Measurements from ENCODE around the gene CENPP. TPM values are rescaled to one million over a fixed set of nuclear protein-coding genes. Genes with fewer than 3 reads are reported as not detected.
A peak's percentile ranks its signal among the peaks of the same experiment; 100 is the strongest.

Gene CENPP
- total RNA-seq, 1 donor from 2014 or later, result 6.0 TPM

DNA sequence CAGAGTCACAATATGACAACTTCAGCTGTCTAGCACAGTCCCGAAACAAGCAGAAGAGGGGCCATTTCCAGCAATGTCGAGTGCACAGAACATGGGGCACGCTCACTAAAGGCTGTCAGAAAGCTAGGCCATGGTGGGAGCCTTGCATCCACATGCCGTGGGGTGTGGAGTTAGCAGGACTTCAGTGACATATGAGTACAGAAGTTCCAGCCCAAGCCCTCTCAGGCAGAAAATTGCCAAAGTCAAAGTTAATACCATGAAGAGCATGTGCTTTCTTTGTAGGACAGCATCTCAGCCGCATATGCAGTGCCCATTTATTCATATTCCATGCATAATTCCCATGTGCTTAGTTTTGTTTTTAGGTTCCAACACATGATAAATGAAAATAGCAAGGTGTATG, 183.3 kb downstream of the CENPP start:
- no peak for DNase-seq

DNA sequence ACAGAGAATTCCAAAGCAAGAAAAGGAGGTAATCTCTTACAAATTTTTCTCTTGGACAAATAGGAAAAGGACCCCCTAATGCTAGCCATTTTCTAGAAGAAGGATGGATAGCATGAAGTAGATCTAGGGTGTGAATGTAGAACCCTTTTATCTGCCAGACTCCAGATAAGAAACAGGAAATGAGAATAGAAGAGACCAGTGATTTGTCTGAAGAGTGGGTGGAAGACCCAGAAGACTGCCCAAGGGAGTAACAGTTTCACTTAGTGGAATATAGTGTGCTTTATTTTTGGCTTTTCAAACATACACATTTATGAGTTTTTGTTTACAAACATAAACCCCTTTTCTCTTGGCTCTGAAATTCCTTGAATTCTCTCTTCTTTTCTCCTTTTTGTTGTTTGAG, 185.0 kb downstream of the CENPP start:
- no peak for DNase-seq

DNA sequence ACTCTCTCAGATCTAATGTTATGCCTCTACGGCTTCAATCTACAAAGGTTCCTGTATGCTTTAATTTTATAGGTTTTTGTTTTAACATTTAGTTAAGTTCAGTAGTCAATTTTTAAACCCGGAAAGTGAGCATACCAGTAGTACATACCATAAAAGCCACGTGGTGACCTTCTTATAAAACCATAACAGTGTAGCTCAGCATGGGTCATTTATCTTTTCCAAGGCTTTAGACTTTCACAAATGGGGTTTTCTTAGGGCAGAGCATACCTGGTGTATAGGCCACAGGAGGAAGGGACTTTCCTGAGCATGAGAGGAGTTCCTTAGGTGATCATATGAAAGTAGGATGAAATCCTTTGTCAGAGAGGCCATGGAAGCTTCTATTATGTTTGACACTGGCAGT, 186.9 kb downstream of the CENPP start:
- DNase-seq, result no peak

DNA sequence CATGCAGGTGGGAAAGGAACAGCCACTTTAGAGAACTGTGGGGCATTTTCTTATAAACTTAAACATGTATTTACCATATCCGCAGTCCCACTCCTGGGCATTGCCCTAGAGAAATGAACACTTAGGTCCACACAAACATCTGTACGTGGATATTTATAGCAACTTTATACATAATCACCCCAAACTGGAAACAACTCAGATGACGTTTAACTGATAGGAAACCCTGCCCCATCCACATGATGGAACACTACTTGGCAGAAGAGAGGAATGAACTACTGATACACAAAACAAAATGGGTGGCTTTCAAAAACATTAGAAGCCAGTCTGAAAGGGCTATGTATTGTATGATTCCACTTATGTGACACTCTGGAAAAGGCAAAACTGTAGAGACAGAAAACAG, 187.6 kb downstream of the CENPP start:
- no peak for DNase-seq

DNA sequence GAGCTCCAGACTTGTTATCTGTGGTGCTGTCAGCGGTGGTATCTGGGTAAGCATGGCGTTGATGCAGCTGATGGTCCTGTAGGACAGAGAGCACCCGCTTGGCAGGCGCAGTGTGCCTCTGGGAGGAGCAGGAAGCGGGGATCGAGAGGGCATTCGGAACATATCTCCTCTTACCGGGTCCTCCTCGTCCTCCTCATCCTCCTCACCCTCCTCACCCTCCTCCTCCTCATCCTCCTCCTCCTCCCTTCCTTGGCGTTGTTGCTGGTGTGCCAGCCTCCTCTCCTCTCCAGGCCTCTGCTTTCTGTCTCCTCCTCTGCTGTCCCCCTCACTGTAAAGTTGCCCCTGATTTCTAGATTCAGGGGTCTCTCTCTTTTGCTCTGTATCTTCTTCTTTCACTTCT, 188.9 kb downstream of the CENPP start:
- no peak for DNase-seq

DNA sequence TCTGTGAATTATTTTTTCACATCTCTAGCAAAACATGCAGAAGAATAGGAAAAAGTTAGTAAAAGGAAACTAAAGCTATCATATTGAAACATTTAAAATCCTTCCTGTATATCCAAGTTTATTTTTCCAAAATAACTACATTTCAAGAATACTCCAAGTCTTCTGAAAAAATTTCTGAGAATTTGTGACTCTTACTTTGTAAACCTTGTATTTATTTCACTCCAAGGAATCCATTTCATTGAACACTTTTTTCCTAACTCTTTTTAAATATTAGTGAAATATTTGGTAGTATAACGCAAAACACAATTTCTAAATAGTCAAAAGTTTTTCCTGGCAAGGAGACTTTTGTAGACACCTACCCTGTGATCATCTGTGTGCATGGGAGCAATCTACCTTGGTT, 190.8 kb downstream of the CENPP start:
- DNase-seq, result peak; percentile 13

DNA sequence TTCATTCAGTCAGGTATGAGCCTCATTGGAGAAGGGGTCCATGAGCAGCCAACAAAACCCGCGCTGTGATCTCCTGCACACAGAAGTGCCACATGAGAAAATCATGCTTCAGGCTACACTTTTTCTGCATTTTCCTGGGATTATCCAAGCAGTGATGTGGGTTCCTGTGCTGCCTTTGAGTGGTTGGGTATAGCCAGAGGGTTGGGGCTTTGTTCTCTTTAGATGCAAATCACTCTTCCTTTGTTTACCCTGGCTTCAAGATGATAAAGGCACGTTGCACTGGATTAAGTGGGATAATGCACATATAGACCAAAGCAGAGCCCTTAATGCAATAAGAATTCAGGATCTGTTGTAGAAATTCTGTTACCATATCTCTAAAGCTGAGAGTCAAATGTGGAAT, 191.3 kb downstream of the CENPP start:
- no peak for DNase-seq

DNA sequence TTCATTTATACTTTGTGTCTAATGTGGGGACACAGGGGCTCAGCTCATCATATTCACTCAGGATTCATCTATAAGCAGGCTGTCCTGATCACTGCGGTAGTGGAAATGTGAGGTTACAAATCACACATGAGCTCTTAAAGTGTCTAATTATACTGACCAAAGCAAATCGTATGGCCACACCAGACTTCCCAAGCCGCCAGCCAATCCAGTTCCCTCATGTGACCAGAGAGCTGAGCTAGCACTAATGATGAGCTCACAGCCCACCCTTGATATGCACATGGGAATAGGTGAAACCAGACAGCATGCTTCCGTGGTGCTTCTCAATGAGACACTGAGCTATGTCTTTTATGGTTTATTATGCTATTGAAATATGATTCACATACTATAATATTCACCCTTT, 192.4 kb downstream of the CENPP start:
- no peak for DNase-seq

DNA sequence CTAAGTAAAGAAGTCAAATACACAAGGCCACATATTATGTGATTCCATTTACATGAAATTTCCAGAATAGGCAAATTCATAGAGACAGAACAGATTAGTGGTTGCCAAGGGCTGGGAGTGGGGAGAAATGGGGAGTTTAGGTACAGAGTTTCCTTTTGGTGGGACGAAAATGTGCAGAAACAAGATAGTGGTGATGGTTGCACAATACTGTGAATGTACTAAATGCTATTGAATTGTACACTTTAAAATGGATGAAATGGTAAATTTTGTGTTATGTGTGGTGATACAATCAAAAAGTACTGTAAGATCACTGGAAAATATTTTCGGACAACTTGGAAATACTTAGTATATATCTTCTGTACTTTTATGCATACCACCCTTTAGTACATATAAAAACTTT, 195.1 kb downstream of the CENPP start:
- no peak for DNase-seq

DNA sequence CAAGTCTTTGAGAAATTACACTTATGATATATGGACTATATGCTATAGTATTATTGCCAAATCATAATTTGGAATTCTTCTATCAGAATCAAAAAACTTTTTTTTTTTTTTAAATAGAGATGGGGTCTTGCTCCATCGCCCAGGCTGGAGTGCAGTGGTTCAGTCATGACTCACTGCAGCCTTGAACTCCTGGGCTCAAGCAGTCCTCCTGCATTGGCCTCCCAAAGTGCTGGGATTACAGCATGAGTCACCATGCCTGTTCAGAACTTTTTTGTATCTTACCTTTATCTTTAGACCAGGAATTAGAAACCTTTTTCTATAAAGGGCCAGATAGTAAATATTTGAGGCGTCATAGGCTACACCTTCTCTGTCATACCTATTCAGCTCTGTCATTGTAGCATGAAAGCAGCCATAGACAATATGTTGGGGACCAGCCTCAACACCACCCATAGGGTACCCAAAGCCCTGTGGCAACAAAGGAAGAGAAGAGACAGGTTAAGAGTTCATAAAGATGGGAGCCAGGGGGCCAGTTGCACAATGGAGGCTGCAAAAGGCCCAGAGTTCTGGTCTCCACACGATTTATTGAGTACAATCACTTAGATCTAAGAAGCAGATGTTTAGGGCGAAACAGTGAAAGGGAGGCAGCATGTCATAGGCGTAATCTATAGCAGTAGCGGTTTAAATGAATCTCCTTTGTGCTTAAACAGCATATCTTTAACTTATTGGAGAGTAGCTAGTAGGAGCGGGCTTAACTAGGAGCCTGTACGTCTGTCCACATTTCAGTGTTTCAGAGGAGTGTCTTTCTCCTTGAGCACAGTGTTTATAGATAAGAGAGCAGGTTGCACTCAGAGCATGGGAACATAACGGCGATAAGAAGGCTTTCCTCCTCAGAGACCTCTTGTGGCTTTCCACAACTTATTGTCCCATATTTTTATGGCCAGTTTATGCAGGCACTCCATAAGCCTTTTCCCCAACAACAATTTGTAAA, 197.5 kb downstream of the CENPP start:
- no peak for DNase-seq

DNA sequence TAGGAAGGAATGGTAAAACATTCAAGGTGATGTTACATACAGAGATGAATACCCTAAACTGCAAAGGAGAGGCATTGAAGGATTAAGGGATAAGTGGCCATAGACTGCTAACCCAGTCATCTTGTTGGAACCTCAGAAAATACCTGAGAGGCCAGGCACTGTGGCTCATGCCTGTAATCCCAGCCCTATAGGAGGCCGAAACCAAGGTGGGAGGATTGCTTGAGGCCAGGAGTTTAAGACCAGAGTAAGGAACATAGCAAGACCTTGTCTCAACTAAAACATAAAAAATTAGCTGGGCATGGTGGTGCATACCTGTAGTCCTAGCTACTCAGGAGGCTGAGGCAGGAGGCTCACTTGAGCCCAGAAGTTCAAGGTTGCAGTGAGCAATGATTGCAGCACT, 199.1 kb downstream of the CENPP start:
- no peak for DNase-seq

DNA sequence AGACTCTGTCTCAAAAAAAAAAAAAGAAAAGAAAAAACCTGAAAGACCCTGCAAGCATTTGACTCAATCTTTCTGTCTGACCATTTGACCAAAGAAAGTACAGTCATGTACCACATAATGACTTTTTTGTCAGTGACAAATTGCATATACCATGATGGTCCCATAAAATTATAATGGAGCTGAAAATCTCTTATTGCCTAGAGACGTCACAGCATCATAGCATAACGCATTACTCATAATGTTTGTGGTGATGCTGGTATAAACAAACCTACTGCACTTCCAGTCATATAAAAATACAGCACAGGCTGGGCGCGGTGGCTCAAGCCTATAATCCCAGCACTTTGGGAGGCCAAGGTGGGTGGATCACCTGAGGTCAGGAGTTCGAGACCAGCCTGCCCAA, 199.6 kb downstream of the CENPP start:
- no peak for DNase-seq

DNA sequence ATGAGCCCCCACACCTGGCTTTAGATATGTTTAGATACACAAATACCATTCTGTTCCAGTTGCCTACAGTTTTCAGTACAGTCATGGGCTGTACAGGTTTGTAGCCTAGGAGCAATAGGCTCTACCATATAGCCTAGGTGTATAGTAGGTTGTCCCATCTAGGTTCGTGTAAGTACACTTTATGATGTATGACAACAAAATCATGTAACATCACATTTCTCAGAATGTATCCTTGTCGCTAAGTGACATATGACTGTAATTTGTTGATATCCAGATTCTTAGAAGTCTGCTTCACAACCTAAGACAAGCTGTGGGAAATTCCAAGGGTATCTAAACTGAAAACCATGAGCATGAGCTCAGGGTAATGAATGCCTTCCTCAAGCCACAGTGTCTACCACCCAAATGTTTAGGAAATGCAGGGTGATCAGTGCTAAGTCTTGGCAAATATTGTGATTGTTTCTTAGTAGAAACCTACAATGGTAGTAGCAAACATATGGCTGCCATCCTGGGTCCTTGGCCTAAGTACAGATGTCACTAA, 201.6 kb downstream of the CENPP start:
- no peak for DNase-seq

DNA sequence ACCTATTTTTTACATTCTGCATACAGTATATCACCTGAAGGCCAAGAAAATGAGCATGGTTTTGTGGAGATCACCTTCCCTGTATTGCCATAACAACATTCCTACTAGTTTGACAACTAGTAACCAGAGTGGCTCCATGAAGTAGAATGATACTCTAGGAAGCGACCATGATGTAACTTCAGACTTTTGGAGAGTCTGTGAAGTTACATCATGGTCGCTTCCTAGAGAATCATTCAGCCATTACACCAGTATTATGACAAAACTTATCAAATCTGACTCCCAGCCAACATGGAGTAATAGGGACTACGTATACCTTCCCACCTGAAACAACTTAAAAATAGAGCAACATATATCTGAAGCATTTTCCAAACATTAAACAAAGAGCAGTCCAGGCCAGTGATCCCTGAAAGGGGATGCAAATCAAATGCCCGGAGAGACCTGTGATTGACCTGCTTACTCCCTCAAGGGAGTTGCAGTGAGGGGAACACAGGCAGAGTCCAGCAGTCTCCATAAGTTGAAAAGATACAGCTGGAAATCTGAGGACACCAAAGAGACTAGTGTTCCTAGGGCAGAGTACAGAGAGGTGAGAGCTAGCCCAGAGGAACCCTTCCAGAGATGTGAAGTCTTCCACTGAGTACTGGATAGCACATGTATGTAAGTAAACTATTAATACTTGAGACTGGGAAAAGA, 202.2 kb downstream of the CENPP start:
- no peak for DNase-seq

DNA sequence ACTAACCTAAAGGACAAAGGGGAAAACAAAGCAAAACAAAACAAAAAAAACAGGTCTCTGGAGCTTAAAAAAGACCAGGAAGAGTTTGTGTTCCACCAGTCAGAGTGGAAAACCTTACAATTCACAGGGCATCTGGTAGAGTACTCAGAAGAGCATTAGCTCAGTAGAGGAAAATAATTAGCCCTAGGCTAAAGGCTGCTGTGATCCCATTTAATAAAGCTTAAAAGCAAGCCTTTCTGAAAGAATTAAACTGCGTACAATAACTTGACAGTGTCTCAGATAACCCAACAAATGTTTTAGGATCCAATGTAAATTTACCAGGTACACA, 202.7 kb downstream of the CENPP start:
- DNase-seq, result no peak

DNA sequence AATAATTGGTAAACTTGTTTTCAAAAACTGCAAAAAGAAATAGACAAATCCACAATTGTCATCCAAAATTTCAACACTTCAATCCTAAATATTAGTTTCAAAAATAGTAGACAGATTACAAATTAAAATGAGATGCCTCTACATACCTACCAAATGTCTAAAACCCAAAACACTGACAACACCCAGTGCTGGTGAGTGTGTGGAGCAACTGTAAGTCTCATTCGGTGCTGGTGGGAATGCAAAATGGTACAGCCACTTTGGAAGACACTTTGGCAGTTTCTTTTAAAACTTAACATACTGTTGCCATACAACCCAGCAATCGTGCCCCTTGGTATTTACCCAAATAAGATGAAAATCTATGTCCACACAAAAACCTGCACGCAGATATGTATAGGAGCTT, 203.4 kb downstream of the CENPP start:
- no peak for DNase-seq

DNA sequence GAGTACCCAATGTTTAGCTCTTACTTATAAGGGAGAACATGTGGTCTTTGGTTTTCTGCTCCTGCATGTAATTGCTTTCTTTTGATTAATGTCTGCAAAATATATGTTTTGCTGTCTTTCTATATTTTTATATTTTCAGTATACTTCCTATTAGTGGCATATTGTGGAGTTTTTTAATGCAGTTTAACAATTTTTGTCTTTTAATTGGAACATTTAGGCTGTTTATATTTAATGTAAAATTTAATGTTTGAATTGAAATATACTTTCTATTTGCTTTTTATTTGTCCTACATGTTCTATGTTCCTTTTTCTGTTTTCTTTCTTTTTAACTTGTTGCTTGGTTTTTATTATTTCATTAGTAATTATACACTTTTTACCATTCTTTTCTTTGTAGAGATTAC, 205.1 kb downstream of the CENPP start:
- DNase-seq, result no peak

DNA sequence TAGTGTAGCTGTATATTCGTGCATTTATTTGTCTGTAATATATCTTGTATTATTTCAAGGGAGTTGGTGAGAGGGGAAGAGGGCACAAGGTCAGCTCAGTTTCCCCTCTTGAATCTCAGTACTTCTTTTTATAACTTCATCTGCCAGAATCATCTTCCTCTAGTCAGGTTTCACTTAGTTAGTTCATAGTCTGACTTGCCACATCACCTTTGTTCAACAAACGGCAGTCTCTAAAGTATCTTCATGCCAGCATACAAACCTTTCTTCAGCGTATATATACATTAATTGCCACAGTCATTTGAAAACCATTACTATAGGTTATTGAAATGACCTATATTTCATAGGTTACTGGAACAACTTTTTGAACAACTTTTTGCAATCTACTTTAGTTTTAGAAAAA, 208.5 kb downstream of the CENPP start:
- no peak for DNase-seq

DNA sequence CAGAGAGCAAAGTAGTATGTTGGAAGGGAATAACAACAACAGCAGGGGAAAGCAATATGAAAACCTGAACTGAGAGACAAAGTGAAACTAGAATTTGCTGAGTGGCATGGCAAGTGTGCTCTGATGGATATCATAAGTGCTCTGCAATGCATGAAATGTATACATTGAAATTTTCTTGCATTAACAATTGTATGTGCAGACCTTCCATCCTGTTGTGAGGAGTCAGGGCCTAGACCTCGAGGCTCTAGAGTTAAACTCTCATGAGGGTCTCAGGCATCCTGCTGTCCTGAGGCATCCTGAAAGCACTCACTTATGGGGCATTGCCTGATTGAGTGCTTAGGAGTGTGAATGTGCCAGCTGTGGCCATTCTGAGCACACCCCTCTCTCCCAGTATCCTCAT, 208.9 kb downstream of the CENPP start:
- DNase-seq, result no peak

DNA sequence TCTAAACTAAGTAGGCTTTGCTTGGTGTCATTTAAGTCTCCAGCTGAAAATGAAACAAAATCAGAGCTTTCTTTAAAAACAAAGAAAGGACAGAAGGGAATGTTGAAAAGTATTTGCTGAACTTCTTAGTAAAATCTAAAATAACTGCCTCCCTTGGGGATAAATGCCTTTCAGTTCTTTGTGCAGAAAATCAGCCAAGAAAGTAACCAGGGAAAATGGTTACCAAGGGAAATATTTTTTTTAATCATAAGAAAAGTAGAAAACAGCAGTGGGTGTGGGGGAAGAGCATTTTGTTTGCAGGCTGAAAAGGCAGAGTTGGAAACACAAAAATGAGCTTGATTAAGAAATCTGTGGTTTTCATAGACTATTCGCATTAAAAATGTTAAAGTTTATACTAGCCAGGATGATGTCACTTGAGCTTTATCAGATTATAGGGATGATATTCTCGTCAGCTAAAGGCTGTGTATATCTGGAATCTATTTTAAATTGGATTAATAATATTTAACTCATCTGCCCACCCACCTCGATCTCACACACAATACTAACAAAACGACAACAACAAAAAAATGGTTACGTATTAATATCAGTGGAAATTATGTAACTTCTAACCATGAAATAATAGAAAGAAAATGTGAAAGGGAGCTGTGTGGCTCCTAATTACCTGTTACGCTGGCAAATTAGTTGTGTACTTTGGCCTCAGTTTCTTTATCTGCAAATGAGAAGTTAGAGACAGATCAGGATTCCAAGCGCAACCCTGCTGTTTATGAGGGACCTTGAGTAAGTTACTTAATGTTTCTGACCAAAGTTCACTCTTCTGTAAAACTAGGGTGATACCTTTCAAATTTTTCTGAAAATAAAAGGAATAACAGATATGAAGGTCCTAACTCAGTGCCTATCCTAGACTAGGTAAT, 210.4 kb downstream of the CENPP start, which contains the start of gene ECM2:
Gene ECM2, minus strand, starts transcription at position 51 of the 911 bp plus-strand sequence. CDS start 13,124 bp downstream, outside the sequence.
- peak; percentile 80 for DNase-seq

DNA sequence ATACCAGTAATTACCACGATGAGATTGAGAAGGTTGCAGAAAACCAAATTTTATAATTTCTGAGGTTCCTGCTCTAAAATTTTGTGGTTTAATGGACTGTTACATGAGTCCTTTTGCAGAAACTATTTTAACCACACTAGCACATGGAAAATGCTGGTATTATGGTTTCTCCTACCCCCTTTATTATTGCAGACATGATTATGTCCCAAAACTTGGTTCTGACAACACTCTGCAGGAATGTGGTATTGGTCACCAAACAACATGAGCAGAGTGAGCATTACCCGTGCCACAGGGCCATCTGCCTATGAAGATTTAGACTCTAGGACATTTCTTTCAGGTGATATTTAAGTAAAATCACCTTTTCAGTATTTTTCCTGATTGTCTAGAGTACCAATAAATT, 212.8 kb downstream of the CENPP start:
- no peak for DNase-seq

DNA sequence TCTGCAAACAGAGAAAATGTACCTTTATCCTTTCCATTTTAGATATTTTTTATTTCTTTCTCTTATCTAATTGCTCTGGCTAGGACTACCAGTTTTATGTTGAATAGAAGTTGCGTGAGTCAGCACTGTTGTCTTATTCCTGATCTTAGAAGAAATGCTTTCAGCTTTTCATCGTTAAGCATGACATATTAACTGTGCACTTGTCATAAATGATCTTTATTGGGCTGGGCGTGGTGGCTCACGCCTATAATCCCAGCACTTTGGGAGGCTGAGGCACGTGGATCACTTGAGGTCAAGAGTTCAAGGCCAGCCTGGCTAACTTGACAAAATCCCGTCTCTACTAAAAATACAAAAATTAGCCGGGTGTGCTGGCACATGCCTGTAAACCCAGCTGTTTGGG, 218.2 kb downstream of the CENPP start:
- no peak for DNase-seq

Measured in skin of body (tissue), 2 donors.